Lower leg skin (tissue), 4 donors: ENCODE measurements around the gene RAD18. TPM values are rescaled to one million over a fixed set of nuclear protein-coding genes. Genes with fewer than 3 reads are reported as not detected.

Experiments
- DNase-seq, 2 donors: peaks; one replicate each; pipeline ENCODE4 v3.0.0-alpha.2; 2019; ENCODE audit warnings: low spot score in 2 of 2
- H3K4me3 ChIP-seq: fragments of 200-600 bp; sonication (generic); 2 replicates; pipeline ENCODE4 v1.5.1; 2017; ENCODE audit warnings: mild to moderate bottlenecking, low read depth; ENCODE audit not compliant: poor library complexity, severe bottlenecking
- CTCF ChIP-seq, 3 donors: fragments of 450-650 bp; IDR thresholded peaks; one replicate each; pipeline ENCODE4 v1.5.1; 2016; ENCODE audit warnings: antibody characterized with exemption in 3 of 3, mild to moderate bottlenecking in 3 of 3, moderate library complexity in 2 of 3
- POLR2A ChIP-seq, 2 donors: fragments of 450-650 bp; IDR thresholded peaks; one replicate each; pipeline ENCODE4 v1.6.1; 2016 to 2017; ENCODE audit warnings: antibody characterized with exemption in 2 of 2, mild to moderate bottlenecking in 1 of 2, moderate library complexity in 1 of 2
- WGBS, 2 donors: methylation state at CpG; one replicate each; pipeline ENCODE4 v1.1.5; 2018; 5-methylcytosine and 5-hydroxymethylcytosine counted together
- intact Hi-C: fragments of 100-400 bp; cut with DNase I; formaldehyde crosslinking; loops from one replicate; pipeline ENCODE4 v1.15.0; 2023; ENCODE audit warnings: low total_unique reads
- total RNA-seq, 4 donors: library from RNA; depleted of rRNA; stranded (reverse); fragments of >200 nt; gene quantifications; one replicate each; pipeline ENCODE4 v1.1.0, GENCODE V29; 2016

Gene RAD18
- total RNA-seq, 4 donors from 2014 or later: 6.5 to 14.7 (median 9.2) TPM

- no peak overlapping the region for H3K4me3 ChIP-seq
- TF ChIP-seq CTCF (IDR thresholded peaks at IDR 0.05): no peak
- TF ChIP-seq POLR2A (IDR thresholded peaks at IDR 0.05): no peak
- 51 to 55% methylated on average over 11 of the region's 11 CpGs for WGBS, 2 donors
- intact Hi-C loops: no loop called here
- peak in 1 of 2 donors; percentile 26 for DNase-seq
Observed at GRCh38 chr3:8964436-8965370, 1.4 kb upstream of the RAD18 start.

GRCh38 chr3:8962226-8962861 is 928 bp downstream of the RAD18 start:
- intact Hi-C loops: no loop called here
- H3K4me3 ChIP-seq: no peak overlapping the region
- 28 to 33% methylated on average over 6 of the region's 6 CpGs for WGBS, 2 donors
- DNase-seq: no peak
- TF ChIP-seq POLR2A (IDR thresholded peaks at IDR 0.05) (no peak), CTCF (IDR thresholded peaks at IDR 0.05) (no peak)

- intact Hi-C loops: no loop called here
- no peak for DNase-seq
- 77 to 85% methylated on average over 8 of the region's 8 CpGs for WGBS, 2 donors
- TF ChIP-seq CTCF (IDR thresholded peaks at IDR 0.05): no peak
- no peak overlapping the region for H3K4me3 ChIP-seq
Observed at GRCh38 chr3:8959668-8960067, 3.6 kb downstream of the RAD18 start.

- intact Hi-C loops: no loop called here
- no peak overlapping the region for H3K4me3 ChIP-seq
- no peak for DNase-seq
- TF ChIP-seq CTCF (IDR thresholded peaks at IDR 0.05): no peak
- no peak for TF ChIP-seq POLR2A (IDR thresholded peaks at IDR 0.05)
- WGBS, 2 donors: 83 to 84% methylated on average over 4 of the region's 4 CpGs
Observed at GRCh38 chr3:8954938-8955763, 8.1 kb downstream of the RAD18 start.

- no peak for TF ChIP-seq POLR2A (IDR thresholded peaks at IDR 0.05)
- TF ChIP-seq CTCF (IDR thresholded peaks at IDR 0.05): no peak
- no peak overlapping the region for H3K4me3 ChIP-seq
- intact Hi-C loops: no loop called here
- DNase-seq: no peak
Observed at GRCh38 chr3:8953313-8953712, 10.0 kb downstream of the RAD18 start.
